ENCODE measurements around the gene ERFE. TPM values are rescaled to one million over a fixed set of nuclear protein-coding genes. Genes with fewer than 3 reads are reported as not detected.

The ERFE gene
- total RNA-seq, 4 donors from 2014 or later, result 0.40 to 0.57 (median 0.53) TPM; not detected in 1

DNA sequence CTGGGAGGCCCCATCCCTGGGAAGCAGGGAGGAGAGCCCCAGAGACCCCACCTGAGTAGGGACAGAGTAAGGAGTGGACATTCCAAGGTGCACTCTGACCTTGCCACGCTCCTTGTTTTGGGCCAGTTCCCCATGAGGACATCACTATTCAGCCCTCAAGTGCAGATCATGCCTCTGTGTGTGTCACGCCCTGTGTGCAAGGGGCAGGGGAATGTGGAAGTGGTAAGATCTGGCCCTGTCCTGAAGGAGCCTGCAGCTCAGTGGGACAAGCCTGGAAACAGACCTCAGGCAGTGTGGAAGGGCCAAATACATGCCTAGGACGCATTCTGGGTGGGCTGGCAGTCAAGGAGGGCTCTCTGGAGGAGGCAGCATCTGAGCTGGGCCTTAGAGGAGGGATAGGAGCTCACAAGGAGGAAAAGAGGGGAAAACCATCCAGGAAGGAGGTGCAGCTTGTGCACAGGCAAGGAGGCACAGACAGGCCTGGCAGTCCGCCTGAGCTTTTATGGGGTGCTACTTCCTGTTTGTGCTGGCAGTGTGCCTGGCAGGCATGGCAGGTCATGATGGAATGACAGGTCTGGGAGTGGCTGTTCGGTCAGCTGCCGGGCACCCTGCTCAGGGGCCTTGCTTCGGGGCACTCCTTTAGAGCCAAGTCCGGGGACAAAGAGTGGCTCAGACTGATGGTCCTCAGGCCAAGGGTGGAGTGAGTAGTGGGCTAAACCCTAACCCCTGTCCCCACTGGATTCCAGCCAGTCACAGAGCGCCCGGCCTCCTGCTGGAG is 17.0 kb upstream of the ERFE start:
- no peaks in the 10 kb centered on the region for H3K27me3 ChIP-seq
- DNase-seq, result peak in 2 of 3 donors; percentile 91 to 93
- H3K9me3 ChIP-seq, result no peaks in the 10 kb centered on the region
- H3K4me1 ChIP-seq, result peaks cover 8 to 28% (median 12%) of the 10 kb centered on the region in 4 donors
- TF ChIP-seq, protein P1, sequence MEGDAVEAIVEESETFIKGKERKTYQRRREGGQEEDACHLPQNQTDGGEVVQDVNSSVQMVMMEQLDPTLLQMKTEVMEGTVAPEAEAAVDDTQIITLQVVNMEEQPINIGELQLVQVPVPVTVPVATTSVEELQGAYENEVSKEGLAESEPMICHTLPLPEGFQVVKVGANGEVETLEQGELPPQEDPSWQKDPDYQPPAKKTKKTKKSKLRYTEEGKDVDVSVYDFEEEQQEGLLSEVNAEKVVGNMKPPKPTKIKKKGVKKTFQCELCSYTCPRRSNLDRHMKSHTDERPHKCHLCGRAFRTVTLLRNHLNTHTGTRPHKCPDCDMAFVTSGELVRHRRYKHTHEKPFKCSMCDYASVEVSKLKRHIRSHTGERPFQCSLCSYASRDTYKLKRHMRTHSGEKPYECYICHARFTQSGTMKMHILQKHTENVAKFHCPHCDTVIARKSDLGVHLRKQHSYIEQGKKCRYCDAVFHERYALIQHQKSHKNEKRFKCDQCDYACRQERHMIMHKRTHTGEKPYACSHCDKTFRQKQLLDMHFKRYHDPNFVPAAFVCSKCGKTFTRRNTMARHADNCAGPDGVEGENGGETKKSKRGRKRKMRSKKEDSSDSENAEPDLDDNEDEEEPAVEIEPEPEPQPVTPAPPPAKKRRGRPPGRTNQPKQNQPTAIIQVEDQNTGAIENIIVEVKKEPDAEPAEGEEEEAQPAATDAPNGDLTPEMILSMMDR (IDR thresholded peaks at IDR 0.05), result no peak
- no peak for TF ChIP-seq POLR2A (IDR thresholded peaks at IDR 0.05)
- peak overlapping the region in 2 of 4 donors; percentile 31 to 62 for H3K27ac ChIP-seq
- no peaks in the 10 kb centered on the region for H3K36me3 ChIP-seq
- no peak overlapping the region for H3K4me3 ChIP-seq

DNA sequence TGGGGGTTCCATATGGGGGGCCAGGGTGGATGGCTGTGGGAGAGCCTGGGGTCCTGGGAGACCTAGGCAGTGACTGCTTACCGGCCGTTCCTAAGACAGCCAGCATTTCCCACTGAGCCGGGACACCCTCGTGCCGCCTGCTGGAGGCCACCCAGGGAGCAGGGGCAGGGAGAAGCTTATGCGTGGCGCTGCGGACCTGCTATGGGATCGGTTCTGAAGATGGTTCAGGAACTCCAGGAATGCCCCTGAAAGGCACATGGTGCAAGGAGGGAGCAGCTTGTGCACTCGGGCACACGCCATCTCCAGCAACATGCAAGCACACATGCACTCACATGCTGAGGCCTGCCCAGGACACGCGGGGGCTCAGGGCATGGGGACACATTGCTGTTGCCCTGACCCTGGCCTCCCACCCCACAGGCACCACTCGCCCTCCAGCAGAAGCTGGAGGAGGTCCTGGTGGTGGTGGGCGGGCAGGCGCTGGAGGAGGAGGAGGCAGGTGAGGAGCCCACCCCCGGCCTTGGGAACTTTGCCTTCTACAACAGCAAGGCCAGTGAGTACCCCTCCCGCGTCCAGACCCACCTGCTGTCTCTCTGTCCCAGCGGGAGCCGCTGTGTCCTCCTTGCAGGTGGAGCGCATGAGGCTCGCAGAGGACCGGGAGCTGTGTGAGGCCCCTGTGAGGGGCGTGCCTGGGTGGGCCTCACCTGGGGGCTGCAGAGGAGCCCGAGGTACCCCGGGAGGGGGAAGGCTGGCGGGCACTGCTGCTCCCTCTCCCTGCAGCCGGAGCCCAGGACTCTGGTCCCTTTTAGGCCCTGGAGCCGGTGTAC is 16.2 kb upstream of the ERFE start:
- TF ChIP-seq, protein P1 (IDR thresholded peaks at IDR 0.05), result peak in 2 of 6 experiments; percentile 13 to 17
- no peak for TF ChIP-seq POLR2A (IDR thresholded peaks at IDR 0.05)
- no peak for DNase-seq
- peak overlapping the region in 2 of 4 donors; percentile 31 to 62 for H3K27ac ChIP-seq
- peaks cover 8 to 28% (median 12%) of the 10 kb centered on the region in 4 donors for H3K4me1 ChIP-seq
- H3K4me3 ChIP-seq, result no peak overlapping the region
- H3K27me3 ChIP-seq, result no peaks in the 10 kb centered on the region
- H3K36me3 ChIP-seq, result no peaks in the 10 kb centered on the region
- H3K9me3 ChIP-seq, result no peaks in the 10 kb centered on the region

DNA sequence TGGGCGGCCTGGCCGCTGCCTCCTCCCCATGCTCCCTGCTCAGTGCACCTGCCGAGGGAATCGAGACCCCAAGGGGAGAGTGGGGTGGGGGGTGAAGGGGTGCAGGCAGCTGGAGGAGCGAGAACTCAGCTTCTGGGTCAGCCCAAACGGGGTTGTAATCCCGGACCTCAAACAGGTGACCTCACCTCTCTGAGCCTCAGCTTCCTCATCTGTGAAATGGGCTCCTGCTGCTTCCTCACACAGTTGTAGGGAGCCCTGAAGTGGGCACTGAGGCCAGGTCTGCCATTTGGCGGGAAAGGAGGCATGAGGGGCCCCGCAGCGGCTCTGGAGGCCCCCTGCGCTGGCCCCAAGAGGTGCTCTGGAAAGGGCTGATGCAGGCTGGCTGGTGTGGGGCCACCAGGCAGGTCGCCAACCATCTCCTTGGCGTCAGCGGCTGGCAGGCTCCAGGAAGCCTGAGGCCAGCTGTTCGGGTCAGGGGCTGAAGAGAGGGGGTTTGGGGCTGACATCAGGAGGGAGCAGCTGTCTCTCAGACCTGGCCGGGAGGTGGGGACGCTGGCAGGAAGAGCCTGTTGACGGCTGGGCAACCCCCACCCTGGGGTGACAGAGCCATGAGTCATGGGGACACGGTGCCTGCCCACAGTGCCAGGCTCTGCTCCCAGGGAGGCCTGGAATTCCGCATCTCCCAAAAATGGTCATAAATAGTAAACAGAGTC is 15.4 kb upstream of the ERFE start:
- DNase-seq, result no peak
- Histone ChIP-seq H3K36me3 (no peaks in the 10 kb centered on the region), H3K4me1 (peaks cover 5 to 28% (median 11%) of the 10 kb centered on the region in 4 donors), H3K27me3 (no peaks in the 10 kb centered on the region), H3K27ac (peak overlapping the region in 1 of 4 donors; percentile 12), H3K9me3 (no peaks in the 10 kb centered on the region), H3K4me3 (no peak overlapping the region)
- no peak for TF ChIP-seq POLR2A (IDR thresholded peaks at IDR 0.05)
- TF ChIP-seq, protein P1 (IDR thresholded peaks at IDR 0.05), result no peak

DNA sequence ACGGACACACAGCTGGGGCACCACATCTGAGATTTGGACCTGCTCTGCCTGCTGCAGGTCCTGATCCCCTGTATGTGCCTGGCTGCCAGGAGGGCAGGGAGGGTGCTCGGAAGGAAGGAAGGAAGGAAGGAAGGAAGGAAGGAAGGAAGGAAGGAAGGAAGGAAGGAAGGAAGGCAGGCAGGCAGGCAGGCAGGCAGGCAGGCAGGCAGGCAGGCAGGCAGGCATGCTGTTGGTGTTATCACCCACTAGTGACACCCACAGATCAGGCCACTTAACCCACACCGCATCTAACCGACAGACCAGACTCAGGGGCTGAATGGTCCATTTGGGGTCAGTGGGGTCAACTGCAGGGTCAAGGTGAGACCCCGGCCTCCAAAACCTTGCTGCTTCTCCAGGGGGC is 14.5 kb upstream of the ERFE start:
- Histone ChIP-seq H3K27me3 (no peaks in the 10 kb centered on the region), H3K4me3 (no peak overlapping the region), H3K27ac (no peak overlapping the region), H3K9me3 (no peaks in the 10 kb centered on the region), H3K36me3 (no peaks in the 10 kb centered on the region), H3K4me1 (peaks cover 0 to 28% (median 6%) of the 10 kb centered on the region in 4 donors)
- TF ChIP-seq, protein P1 (IDR thresholded peaks at IDR 0.05), result no peak
- no peak for TF ChIP-seq POLR2A (IDR thresholded peaks at IDR 0.05)
- DNase-seq, result no peak

DNA sequence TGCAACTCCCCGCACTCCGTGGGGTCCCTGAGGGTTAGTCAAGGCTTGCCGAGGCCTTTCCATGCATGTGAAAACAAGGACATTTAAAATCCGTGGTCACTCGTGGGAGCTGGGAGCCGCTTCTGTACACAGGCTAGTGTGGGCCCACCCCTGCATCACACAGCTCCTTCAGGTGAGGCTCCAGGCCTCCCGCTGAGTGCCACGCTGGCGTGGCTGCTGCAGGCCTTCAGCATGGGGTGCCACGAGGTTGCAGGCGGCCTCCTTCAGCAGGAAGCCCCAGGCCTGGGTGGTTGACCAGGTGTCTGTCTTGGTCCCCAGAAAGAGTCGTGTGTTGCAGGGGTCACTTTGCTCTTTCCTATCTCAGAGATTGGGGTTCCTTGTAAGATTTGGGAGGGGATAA is 13.7 kb upstream of the ERFE start:
- H3K36me3 ChIP-seq, result no peaks in the 10 kb centered on the region
- H3K4me1 ChIP-seq, result peaks cover 0 to 28% (median 4%) of the 10 kb centered on the region in 4 donors
- no peaks in the 10 kb centered on the region for H3K27me3 ChIP-seq
- H3K27ac ChIP-seq, result no peak overlapping the region
- no peak overlapping the region for H3K4me3 ChIP-seq
- DNase-seq, result no peak
- TF ChIP-seq, protein P1 (IDR thresholded peaks at IDR 0.05), result no peak
- TF ChIP-seq POLR2A (IDR thresholded peaks at IDR 0.05), result no peak
- H3K9me3 ChIP-seq, result no peaks in the 10 kb centered on the region
